ENCODE measurements around the gene KCTD13. TPM values are rescaled to one million over a fixed set of nuclear protein-coding genes. Genes with fewer than 3 reads are reported as not detected.

Gene KCTD13
- total RNA-seq, 4 donors from 2014 or later, result 7.1 to 44.5 (median 20.0) TPM

DNA sequence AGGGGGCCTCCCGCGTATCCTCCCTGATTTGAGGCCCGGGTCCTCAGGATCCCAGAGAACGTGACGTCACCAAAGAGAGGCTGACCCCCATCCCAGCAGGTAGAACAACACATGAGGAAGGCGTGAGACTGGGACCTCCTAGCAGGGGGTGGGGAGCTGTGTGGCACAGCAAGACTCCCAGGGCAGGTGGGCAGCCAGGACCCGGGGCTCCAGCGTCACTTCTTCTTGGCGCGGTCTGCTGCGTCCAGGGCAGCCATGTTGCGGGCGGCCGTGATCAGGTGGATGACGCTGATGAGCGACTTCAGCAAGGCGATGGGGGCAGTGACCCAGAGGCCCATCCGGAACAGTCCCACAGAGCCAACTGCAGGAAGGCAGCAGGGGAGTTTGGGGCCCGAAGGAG, 67.1 kb downstream of the KCTD13 start:
- DNase-seq (ENCODE audit: low spot score) (no peak), ATAC-seq (ENCODE audit: low FRiP score) (no peak)
- no peak for TF ChIP-seq CTCF (IDR thresholded peaks at IDR 0.05)

- no peak for DNase-seq (ENCODE audit: low spot score)
- no peak for ATAC-seq (ENCODE audit: low FRiP score)
- no peak for TF ChIP-seq CTCF (IDR thresholded peaks at IDR 0.05)
Measured at GRCh38 chr16:29858149-29858849, 67.7 kb downstream of the KCTD13 start.

GRCh38 chr16:29857133-29857760, 68.8 kb downstream of the KCTD13 start:
- ATAC-seq (ENCODE audit: low FRiP score) (no peak), DNase-seq (ENCODE audit: low spot score) (no peak)
- TF ChIP-seq CTCF (IDR thresholded peaks at IDR 0.05), result no peak

Other genes with a start within 250 kb of the KCTD13 start
- gene QPRT, start 247.0 kb downstream of the KCTD13 start, total RNA-seq, result 10 to 100 TPM in 2 of 4 donors, 1 to 10 TPM in 2; 6.1 to 27.1 (median 8.5) TPM
- 10 to 100 TPM in 1 of 4 donors, 1 to 10 TPM in 3; 1.6 to 14.2 (median 4.8) TPM for gene C16orf54, start 180.2 kb downstream of the KCTD13 start, total RNA-seq
- gene ZG16, start 148.0 kb downstream of the KCTD13 start, total RNA-seq, result not detected
- gene KIF22, start 135.5 kb downstream of the KCTD13 start, total RNA-seq, result 10 to 100 TPM in 3 of 4 donors, 1 to 10 TPM in 1; 9.2 to 25.2 (median 13.1) TPM
- 10 to 100 TPM; 38.0 to 76.9 (median 57.7) TPM for gene MAZ, start 119.7 kb downstream of the KCTD13 start, total RNA-seq
- 1 to 10 TPM in 2 of 4 donors, under 1 TPM in 2; 0.28 to 9.8 (median 1.0) TPM for gene PRRT2, start 114.0 kb downstream of the KCTD13 start, total RNA-seq
- 10 to 100 TPM; 15.6 to 32.9 (median 20.6) TPM for gene PAGR1, start 110.1 kb downstream of the KCTD13 start, total RNA-seq
- 100 to 1,000 TPM; 101 to 151 (median 129) TPM for gene MVP, start 105.8 kb downstream of the KCTD13 start, total RNA-seq
- gene CDIPT, start 63.0 kb downstream of the KCTD13 start, total RNA-seq, result 100 to 1,000 TPM; 101 to 156 (median 104) TPM
- 10 to 100 TPM in 1 of 4 donors, 1 to 10 TPM in 2, under 1 TPM in 1; 0.63 to 11.5 (median 4.2) TPM for gene SEZ6L2, start 26.7 kb downstream of the KCTD13 start, total RNA-seq
- gene ASPHD1, start 25.7 kb downstream of the KCTD13 start, total RNA-seq, result 10 to 100 TPM in 2 of 4 donors, 1 to 10 TPM in 1, not detected in 1; 4.0 to 14.0 (median 10.6) TPM
- gene TMEM219, start 35.9 kb upstream of the KCTD13 start, total RNA-seq, result 100 to 1,000 TPM in 3 of 4 donors, 10 to 100 TPM in 1; 78.4 to 135 (median 110) TPM
- 10 to 100 TPM; 25.1 to 90.0 (median 43.2) TPM for gene TAOK2, start 47.6 kb upstream of the KCTD13 start, total RNA-seq
- gene HIRIP3, start 69.4 kb upstream of the KCTD13 start, total RNA-seq, result 10 to 100 TPM in 1 of 4 donors, 1 to 10 TPM in 3; 5.6 to 22.2 (median 9.8) TPM
- gene INO80E, start 70.0 kb upstream of the KCTD13 start, total RNA-seq, result 100 to 1,000 TPM in 1 of 4 donors, 10 to 100 TPM in 3; 22.8 to 113 (median 31.1) TPM
- 1 to 10 TPM in 2 of 4 donors, under 1 TPM in 1, not detected in 1; 0.95 to 2.3 (median 1.2) TPM for gene DOC2A, start 84.8 kb upstream of the KCTD13 start, total RNA-seq
- not detected for gene C16orf92, start 97.0 kb upstream of the KCTD13 start, total RNA-seq
- gene TLCD3B, start 105.0 kb upstream of the KCTD13 start, total RNA-seq, result not detected
- gene ALDOA, start 139.5 kb upstream of the KCTD13 start, total RNA-seq, result 100 to 1,000 TPM; 468 to 864 (median 772) TPM
- gene PPP4C, start 149.8 kb upstream of the KCTD13 start, total RNA-seq, result 10 to 100 TPM; 49.8 to 59.1 (median 56.3) TPM
- gene TBX6, start 165.7 kb upstream of the KCTD13 start, total RNA-seq, result under 1 TPM in 2 of 4 donors, not detected in 2; 0.36 to 0.56 TPM
- gene YPEL3, start 170.0 kb upstream of the KCTD13 start, total RNA-seq, result 10 to 100 TPM; 33.0 to 93.7 (median 74.9) TPM
- gene GDPD3, start 187.3 kb upstream of the KCTD13 start, total RNA-seq, result 1 to 10 TPM; 1.6 to 6.3 (median 2.8) TPM
- 100 to 1,000 TPM in 1 of 4 donors, 10 to 100 TPM in 3; 58.1 to 149 (median 87.0) TPM for gene MAPK3, start 197.0 kb upstream of the KCTD13 start, total RNA-seq